ENCODE results near the gene CHAF1B.
"Not testable (repeated sequence)": the region's sequence is repeated elsewhere in the genome, so short reads cannot be mapped to it uniquely, and the experiment has no call there.

The CHAF1B gene

DNA sequence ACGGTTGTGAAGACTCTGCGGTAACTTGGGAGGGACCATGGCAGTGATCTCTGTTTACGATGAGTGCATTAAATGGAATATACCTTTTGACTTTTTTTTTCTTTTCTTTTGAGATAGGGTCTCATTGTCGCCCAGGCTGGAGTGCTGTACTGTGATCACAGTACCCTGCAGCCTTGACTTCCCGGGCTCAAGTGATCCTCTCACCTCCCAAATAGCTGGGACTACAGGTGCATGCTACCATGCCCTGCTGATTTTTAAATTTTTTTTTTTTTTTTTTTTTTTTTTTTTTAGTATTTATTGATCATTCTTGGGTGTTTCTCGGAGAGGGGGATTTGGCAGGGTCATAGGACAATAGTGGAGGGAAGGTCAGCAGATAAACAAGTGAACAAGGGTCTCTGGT lies 6.5 kb downstream of the CHAF1B start:
- not testable (repeated sequence) for DNase-seq

DNA sequence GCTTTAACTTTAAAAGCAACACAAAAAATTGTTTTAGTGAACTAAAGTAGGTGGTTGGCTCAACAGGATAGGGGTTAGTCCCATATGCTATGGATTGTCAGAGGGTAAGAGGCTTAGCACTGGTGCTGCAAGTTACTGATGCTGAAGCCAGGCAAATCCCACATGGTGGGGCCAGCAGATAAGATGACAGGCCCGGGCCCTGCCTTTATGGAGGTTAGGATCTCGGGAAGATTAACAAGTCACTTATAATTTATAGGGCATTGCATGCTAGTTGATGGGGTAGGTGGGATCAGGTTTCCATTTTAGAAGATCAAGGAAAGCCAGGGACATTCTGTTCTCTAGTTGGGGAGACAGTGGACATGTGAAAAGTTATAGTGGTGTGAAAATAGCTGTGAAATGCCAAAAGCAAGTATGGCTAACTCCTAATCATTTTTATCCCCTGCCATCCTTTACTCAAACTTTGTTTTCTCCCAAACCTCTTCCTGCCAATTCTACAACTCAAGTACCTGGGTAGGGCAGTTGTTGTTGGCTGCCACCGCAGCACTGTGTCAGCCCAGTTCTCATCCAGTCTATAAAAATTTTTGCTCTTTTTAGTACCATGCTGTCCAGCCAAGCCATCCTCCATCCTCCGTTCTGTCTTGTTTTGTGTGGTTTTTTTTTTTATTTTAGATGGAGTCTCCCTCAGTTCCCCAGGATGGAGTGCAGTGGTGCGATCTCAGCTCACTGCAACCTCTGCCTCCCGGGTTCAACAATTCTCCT lies 10.3 kb downstream of the CHAF1B start:
- no peak for DNase-seq

DNA sequence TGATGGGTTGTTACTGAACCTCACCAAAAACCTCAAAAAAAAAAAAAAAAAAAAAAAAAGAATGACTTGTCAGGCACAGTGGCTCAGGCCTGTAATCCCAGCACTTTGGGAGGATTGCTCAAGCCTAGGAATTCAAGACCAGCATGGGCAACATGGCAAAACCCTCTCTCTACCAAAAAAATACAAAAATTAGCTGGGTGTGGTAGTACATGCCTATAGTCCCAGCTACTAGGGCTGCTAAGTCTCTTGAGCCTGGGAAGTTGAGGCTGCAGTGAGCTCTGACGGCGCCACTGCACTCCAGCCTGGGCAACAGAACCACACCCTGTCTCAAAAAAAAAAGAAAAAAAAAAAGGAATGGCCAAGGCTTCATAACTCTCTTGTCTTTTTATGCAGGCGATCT lies 11.1 kb downstream of the CHAF1B start:
- DNase-seq: no peak

DNA sequence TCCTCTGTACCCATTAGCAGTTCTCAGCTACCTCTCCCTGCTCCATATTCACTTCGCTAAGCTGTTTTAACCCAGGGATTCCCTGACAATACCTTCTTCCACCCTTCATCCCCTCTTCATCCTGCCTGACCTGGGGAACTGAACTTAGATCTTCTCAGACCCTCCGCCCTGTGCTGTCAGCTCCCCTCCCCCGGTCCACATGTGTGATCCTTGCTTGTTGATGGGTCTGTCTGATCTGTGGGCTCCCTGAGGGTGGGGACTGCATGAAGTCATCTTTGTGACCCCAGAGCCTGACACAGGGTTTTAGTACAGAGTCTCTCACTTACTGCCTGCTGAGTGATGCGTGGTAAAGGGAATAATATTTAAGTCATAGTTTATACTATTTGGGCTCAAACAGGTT lies 11.8 kb downstream of the CHAF1B start:
- DNase-seq: no peak

DNA sequence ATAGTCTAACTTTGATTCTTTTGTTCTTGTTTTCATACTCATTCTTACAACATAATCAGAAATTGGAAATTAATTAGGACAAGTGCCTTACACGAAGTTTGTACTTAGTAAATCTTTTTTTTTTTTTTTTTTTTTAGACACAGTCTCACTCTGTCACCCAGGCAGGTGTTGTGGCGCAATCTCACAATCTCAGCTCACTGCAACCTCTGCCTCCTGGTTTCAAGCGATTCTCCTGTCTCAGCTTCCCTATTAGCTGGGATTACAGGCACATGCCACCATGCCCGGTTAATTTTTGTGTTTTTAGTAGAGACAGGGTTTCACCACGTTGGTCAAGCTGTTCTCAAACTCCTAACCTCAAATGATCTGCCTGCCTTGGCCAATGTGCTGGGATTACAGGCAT lies 12.4 kb downstream of the CHAF1B start:
- no peak for DNase-seq

DNA sequence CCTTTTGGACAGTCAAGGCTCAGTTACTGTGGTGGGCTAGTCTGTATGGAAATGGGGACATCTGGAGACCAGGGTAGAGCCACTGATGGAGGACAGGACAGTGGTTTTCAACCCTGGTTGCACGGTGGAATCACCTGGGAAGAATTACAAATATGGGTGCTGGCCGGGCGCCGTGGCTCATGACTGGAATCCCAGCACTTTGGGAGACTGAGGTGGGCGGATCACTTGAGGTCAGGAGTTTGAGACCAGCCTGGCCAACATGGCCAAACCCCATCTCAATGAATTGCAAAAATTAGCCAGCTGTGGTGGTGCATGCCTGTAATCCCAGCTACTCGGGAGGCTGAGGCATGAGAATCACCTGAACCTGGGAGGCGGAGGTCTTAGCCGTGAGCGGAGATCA lies 14.5 kb downstream of the CHAF1B start:
- DNase-seq: not testable (repeated sequence)

DNA sequence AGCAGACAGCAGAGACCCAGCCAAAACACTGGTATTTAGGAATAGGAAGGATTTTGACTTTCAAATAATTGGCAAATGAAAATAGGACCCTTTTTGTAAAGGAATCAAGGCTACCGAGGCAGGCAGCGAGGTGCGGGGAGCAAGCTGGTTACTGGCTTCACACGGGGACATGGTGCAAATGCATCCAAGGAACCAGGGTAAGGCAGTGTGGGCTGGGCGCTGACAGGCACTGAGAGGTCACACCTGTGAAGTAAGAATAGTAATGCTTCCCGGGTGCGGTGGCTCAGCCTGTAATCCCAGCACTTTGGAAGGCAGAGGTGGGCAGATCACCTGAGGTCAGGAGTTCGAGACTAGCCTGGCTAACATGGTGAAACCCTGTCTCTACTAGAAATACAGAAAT lies 15.5 kb downstream of the CHAF1B start:
- no peak for DNase-seq

DNA sequence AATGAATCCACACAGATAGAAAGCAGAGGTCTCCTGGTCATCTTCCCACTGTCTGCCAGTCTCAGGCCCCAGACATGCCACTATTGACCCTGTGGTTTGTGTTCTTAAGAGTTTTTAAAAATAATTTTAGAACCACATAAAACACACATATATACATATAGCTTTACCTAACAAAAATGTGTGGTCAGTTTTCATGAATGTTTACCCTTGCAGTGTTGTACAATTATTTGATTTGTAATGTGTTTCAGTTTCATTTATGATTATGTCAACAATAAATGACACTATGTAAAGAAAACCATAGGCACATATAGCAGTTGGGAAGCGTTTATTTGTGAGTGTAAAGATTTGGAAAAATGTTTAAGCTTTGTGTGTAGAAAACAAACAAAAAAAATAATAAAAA lies 17.1 kb downstream of the CHAF1B start:
- no peak for DNase-seq

DNA sequence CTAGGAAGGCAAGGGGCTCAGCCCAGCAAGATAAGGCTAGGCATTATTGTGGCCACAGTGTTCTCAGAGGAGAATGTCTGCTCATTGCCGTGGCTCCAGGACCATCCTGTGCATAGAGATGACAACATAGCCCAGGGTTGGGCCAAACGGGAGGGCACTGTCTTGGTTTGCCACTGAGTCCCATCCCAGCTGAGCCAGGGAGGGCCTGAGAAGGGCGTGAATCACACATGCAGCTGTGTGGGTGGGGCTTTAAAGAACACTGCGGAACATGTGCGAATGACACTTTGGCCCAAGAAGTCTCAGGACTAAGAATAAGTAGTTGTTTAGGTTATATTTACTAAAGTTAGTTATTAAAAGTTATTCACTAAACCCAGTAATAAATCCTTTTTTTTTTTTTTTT lies 18.5 kb downstream of the CHAF1B start:
- no peak for DNase-seq

DNA sequence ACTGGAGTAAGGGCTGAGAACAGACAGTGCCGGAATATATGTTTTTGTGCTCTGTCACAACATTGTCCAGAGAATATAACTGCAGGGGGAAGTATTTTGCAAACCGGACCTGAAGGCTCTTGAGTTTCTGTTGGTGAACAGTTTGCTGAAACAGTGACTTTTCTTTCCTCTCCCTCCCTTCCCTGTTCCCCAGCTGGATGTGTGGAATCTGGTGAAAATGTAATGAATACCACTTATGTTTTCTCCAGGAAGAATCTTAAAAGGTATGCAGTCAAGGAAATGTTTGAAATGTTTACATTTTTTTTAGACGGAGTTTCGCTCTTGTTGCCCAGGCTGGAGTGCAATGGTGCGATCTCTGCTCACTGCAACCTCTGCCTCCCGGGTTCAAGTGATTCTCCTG lies 23.4 kb downstream of the CHAF1B start:
- DNase-seq: no peak

DNA sequence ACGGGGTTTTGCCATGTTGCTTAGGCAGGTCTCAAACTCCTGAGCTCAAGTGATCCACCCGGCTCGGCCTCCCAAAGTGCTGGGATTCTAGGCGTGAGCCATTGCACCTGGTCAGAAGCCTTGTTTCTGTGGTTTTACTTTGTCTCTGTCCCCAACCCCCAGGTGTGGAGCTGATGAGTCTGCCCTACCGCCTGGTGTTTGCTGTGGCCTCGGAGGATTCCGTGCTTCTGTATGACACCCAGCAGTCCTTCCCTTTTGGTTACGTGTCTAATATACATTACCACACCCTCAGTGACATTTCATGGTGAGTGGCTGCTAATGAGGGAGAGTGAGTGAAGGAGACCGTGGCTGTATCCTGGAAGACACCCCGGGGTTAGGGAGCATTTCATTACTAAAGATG lies 26.1 kb downstream of the CHAF1B start:
- DNase-seq: no peak

DNA sequence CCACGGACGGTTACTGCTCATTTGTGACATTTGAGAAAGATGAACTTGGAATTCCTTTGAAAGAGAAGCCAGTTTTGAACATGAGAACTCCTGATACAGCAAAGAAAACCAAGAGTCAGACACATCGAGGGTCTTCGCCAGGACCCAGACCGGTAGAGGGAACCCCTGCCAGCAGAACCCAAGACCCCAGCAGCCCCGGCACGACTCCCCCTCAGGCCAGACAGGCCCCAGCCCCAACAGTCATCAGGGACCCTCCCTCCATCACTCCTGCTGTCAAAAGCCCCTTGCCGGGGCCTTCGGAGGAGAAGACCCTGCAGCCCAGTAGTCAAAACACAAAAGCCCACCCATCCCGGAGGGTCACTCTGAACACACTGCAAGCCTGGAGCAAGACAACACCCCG lies 27.7 kb downstream of the CHAF1B start:
- DNase-seq: no peak

DNA sequence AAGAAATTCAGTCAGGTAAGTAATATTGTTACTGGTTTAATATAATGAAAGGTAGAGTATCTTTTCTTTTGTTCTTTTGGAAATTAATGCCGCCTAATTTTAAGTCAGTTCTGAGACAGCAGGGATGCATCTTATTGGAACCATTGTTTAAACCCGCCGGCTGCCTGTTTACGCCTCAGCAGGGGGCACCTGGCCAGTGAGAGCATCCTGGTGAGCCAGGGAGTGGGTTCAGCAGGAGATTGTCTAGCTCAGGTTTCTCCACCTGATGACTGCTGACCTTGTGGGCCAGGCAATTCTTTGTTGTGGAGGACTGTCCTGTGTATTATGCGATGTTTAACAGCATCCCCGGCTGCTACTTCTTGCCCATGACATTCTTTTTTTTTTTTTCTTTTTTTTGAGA lies 30.2 kb downstream of the CHAF1B start:
- DNase-seq: no peak

DNA sequence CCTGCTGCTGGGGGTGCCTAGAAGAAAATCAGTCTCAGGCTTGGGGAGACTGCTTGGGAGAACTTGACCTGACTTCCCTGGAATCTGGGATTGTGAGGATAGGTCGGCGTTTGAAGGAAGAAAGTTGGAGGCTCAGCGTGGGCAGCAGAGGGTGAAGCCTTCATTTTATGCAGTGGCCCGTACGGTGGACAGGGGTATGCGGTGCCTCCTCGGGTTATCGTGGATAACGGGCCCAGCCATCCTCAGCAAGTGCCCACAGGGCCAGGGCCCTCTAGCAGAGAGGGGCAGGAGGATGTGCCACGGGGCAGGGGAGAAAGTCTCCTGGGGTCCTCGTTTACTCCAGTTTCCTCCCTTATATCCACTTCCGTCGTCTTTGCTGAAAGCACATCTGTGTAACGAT lies 34.0 kb downstream of the CHAF1B start:
- DNase-seq: no peak

DNA sequence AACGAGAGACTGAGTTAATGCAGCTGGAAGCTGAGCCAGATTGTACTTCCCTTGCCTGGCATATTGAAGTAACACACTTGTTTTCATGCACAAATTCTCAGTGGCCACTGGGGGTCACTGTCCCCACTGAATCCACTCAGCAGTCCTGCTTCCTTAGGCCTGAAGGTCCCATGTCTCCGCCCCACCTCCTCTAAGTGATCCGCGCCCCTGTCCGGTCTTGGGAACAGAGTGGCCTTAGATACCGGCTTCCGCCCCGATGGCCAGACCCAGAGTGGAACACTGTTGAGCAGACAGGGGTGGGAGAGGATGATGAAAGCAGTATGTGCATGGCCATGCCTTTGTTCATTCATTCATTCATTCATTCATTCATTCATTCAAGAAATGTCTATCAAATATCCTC lies 34.8 kb downstream of the CHAF1B start:
- DNase-seq: peak; percentile 63

DNA sequence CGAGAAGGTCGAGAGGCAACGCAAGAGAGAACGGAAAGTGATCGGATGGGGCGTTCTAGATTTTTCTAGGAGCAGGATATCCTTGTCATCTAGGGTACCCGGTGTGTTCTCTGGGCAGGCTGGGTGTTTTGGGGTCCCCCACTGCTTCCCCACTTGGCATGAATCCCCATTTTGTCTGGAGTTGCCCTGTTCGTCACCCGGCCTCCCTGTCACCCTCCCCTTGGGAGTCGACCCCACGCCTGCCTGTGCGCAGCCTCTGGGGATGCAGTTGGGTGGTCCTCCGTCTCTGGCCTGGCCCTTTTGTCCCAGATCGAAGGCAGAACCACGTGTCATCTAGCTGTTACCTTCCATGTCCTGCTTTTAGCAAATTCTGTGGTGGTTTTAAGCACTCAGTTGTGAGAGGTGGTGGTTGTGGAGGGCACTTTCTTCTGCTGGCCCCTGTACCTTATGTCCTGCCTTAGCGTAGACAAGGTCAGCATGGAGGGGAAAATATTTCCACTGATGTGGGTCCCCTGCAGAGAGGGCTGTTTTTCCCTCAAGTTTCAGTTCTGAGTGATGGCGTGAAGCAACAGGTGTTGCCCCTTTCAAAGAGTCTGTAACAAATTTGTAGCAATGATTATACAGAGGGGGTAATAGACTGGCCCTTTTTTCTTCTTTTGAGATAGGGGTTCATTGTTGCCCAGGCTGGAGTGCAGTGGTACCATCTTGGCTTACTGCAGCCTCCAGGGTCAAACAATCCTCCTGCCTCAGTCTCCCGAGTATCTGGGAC lies 35.6 kb downstream of the CHAF1B start:
- no peak for DNase-seq

DNA sequence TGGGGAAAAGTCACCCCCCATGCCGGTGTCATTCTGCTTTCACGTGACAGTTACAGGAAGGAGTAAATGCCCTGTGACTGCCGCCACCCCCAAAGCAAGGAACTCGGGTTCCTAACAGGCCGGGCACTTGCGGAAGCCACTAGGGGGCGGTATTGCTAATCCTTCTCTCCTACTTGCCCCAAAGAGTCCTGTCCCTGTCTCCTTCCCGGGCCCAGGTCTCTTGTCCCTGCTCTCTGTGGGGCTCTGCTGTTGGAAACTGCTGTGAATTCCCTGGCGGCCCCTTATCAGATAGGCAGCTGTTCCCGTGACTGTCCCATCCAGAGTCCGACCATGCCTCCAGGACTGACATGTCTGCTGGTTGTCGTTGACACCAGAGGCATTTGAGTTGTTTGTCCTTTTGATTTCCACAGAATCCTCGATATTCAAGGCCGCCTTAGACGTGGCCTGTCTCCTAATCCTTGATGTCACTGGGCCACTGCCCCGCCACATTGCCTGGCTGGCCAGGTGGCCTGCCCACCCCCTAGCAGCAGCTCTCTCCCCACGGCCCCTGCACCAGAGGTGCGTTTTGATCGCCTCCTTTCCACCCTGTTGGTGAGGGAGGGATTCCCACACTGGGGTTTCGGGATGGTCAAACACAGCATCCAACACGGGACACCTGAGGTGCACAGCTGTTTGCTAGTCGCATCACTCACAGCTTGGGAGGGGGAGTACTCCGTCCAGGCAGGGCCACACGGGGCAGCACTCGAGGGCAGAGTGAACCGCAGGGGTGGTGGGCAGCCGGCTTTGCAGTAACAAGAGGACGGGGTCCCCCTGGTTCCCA lies 37.3 kb downstream of the CHAF1B start:
- peak; percentile 27 for DNase-seq

DNA sequence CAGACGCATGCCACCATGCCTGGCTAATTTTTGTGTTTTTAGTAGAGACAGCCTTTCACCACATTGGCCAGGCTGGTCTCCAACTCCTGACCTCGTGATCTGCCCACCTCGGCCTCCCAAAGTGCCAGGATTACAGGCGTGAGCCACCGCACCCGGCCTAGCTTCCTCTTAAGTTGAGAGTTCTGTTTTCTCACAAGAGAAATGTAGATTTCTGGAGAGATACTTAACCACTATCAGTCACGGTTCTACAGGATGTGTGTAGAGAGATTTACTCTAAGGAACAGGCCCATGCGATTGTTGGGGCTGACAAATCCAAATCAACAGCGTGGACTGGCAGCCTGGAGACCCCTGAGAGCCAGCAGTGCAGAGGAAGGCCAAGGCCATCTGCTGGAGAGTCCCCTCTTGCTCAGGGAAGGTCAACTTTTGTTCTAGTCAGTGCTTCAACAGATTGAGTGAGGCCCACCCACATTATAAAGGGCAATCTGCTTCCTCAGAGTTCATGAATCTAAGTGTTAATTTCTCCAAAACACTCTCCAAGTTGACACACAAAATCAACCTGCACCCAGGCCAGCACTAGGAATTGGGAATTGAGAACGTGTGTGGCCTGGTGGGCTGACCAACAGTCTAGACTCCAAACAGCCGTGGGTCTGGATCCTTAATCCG lies 38.7 kb downstream of the CHAF1B start:
- DNase-seq: no peak

DNA sequence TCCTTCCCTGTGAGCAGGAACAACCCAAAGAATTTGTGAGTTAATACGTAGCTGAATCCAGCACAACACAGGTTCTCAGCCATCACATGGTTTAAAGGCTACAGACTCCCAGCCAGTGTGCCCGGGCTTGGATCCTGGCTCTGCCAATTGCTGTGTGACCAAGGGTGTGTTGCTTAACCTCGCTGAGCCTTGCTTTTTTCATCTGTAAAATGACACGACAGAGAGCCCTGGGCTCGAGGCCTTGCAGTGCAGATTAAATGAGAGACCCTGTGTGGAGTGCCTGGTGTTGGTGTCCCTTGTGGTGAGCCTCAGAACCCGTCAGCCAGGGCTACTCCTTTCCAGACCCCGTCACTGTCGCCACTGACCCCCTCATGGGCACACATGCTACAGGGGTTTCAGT lies 39.4 kb downstream of the CHAF1B start:
- no peak for DNase-seq

DNA sequence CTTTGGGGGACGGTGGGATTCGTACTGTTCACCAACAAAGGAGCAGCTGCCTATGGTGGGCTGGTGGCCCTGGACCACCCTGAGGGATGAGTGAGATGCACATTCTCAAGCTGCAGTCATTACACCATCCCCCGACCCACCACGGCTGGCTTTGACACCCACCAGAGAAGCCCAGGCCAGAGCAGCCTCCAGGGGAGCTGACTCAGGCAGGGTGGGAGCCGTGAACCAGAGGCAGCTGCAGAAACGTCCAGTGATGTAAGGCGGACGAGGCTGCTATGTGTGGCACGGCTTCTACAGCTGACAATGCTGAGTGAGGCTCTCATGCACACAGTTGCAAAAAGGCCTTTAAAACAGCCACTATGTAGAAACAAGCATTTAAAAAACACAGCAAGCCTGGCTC lies 40.1 kb downstream of the CHAF1B start:
- no peak for DNase-seq

DNA sequence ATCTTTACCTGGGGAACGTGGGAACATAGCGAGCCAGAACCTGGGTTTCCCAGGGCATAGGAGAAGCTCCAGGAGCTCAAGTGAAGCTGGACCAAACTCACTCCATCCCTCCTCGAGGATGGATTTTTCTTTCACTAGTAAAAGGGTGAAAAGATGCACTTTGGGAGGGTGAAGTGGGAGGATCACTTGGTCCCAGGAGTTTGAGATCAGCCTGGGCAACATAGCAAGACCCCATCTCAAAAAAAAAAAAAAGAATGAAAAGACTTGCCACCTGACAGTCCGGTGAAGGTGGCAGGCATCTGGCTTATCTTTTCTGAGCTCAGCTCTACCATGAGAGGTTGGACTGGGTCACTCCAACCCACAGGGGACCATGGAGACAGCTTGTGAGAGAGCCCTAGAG lies 42.3 kb downstream of the CHAF1B start:
- DNase-seq: no peak

DNA sequence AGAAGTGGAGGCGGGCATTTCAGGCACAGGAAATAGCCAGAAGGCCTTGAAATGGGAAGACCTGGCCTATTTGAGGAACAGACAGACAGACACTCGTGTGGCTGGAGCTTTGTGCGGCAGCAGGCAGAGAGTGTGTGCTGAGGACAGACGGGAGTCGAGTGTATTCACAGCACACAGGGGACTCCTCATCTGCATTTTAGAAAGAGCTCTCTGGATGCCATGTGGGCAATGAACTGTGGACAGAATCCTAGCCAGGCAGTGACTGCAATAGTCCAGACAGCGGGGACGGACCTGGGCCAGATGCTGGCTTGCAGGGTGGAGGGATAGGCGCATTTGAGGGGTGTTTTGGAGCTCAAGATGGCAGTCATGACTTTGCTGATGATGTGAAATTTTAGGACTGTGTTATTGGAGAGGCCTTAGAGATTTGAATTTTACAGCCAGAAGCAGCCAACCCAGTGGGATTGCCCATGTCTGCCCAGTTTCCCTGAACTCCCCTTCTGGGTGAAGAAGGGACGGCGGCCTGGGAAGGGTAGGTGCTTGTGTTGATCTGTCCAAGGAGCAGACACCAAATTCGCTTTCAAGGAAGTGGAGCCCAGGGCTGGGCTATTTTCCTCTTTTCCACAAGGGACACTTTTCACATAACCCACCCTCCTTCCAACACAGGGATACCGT lies 43.7 kb downstream of the CHAF1B start:
- DNase-seq: no peak

Measured in NCI-H1694 treated with DMSO at 0.1 percent for 48 hours (cell line).